Esophagus muscularis mucosa (tissue), 4 donors: Measurements from ENCODE around the gene ZIC4. TPM values are rescaled to one million over a fixed set of nuclear protein-coding genes. Genes with fewer than 3 reads are reported as not detected.

Source experiments
- DNase-seq: peaks from one replicate; pipeline ENCODE4 v3.0.0-alpha.2; 2017; ENCODE audit errors: extremely low spot score
- H3K27ac ChIP-seq, 4 donors: fragments of 200-600 bp; sonication (generic); replicated peaks in 1 of 4; 1 replicate in 3 of 4; 2 replicates in 1 of 4; pipeline ENCODE4 v1.5.1; 2016 to 2019; ENCODE audit warnings: mild to moderate bottlenecking in 1 of 4
- H3K27me3 ChIP-seq, 4 donors: fragments of 200-600 bp; sonication (generic); one replicate each; pipeline versions ENCODE4 v1.5.1 to v1.6.0; 2016 to 2019
- H3K36me3 ChIP-seq, 4 donors: fragments of 200-600 bp; sonication (generic); one replicate each; pipeline ENCODE4 v1.5.1; 2016 to 2019
- H3K4me1 ChIP-seq, 4 donors: fragments of 200-600 bp; sonication (generic); one replicate each; pipeline ENCODE4 v1.5.1; 2016 to 2019
- H3K4me3 ChIP-seq, 4 donors: fragments of 200-600 bp; sonication (generic); 1 replicate in 2 of 4; 2 replicates in 2 of 4; pipeline ENCODE4 v1.5.1; 2016 to 2019; ENCODE audit warnings: mild to moderate bottlenecking in 4 of 4, moderate library complexity in 1 of 4
- H3K9me3 ChIP-seq, 4 donors: fragments of 200-600 bp; sonication (generic); 1 replicate in 3 of 4; 2 replicates in 1 of 4; pipeline ENCODE4 v1.5.1; 2016 to 2019
- EP300 ChIP-seq: sonication (generic); formaldehyde crosslinking; IDR thresholded peaks from one replicate; pipeline ENCODE4 v1.6.1; 2017; ENCODE audit warnings: antibody characterized with exemption
- POLR2A ChIP-seq: fragments of 450-650 bp; IDR thresholded peaks from one replicate; pipeline ENCODE4 v1.6.1; 2017; ENCODE audit warnings: antibody characterized with exemption, moderate library complexity, mild to moderate bottlenecking, low read depth
- POLR2AphosphoS5 ChIP-seq, 2 donors: sonication (generic); formaldehyde crosslinking; IDR thresholded peaks; one replicate each; pipeline ENCODE4 v1.6.1; 2017; ENCODE audit warnings: antibody characterized with exemption in 2 of 2
- WGBS: methylation state at CpG from one replicate; pipeline ENCODE4 v1.1.5; 2018; 5-methylcytosine and 5-hydroxymethylcytosine counted together
- intact Hi-C: fragments of 100-400 bp; cut with DNase I; formaldehyde crosslinking; loops from one replicate; pipeline ENCODE4 v1.15.1; 2023
- total RNA-seq, 4 donors: library from RNA; depleted of rRNA; stranded (reverse); fragments of >200 nt; gene quantifications; one replicate each; pipeline versions ENCODE4 v1.1.0 to v1.2.1, GENCODE V29; 2016
- TF ChIP-seq, protein P1 (sequence below), 3 experiments: fragments of 200-600 bp in 2 of 3; fragments of 450-650 bp in 1 of 3; sonication (generic) in 2 of 3; IDR thresholded peaks; one replicate each; pipeline ENCODE4 v1.5.1; 2017 to 2019; ENCODE audit warnings: antibody characterized with exemption in 3 of 3, mild to moderate bottlenecking in 2 of 3, moderate library complexity in 1 of 3

Gene ZIC4
- total RNA-seq, 4 donors from 2014 or later: not detected

DNA sequence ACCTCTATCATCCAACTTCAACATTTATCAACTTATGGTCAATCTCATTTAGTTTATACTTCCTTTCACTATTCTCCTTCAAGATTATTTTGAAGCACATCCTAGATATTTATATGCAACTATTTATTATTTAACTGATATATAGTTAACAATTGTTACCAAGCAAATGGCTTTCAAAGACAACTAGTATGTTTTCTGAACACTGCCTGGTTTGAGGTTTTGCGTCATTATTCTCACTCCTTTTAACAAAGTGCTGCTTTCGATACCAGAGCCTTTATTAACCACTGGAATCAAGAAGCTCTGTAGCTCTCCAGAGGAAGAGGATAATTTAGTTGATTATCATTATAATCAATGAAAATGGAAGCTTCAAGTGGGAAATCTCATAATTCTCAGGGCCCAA is 22.4 kb upstream of the ZIC4 start:
- Histone ChIP-seq H3K4me1 (peaks cover 0 to 9% (median 7%) of the 10 kb centered on the region in 4 donors), H3K27ac (no peak overlapping the region), H3K9me3 (no peaks in the 10 kb centered on the region), H3K27me3 (peaks cover 0 to 55% (median 17%) of the 10 kb centered on the region in 4 donors), H3K36me3 (no peaks in the 10 kb centered on the region), H3K4me3 (no peak overlapping the region)
- 92% methylated on average over 2 of the region's 2 CpGs for WGBS
- TF ChIP-seq POLR2AphosphoS5 (IDR thresholded peaks at IDR 0.05) (no peak), EP300 (no peak), POLR2A (no peak)
- TF ChIP-seq, protein P1, sequence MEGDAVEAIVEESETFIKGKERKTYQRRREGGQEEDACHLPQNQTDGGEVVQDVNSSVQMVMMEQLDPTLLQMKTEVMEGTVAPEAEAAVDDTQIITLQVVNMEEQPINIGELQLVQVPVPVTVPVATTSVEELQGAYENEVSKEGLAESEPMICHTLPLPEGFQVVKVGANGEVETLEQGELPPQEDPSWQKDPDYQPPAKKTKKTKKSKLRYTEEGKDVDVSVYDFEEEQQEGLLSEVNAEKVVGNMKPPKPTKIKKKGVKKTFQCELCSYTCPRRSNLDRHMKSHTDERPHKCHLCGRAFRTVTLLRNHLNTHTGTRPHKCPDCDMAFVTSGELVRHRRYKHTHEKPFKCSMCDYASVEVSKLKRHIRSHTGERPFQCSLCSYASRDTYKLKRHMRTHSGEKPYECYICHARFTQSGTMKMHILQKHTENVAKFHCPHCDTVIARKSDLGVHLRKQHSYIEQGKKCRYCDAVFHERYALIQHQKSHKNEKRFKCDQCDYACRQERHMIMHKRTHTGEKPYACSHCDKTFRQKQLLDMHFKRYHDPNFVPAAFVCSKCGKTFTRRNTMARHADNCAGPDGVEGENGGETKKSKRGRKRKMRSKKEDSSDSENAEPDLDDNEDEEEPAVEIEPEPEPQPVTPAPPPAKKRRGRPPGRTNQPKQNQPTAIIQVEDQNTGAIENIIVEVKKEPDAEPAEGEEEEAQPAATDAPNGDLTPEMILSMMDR (IDR thresholded peaks at IDR 0.05): no peak
- intact Hi-C loops: no loop called here
- no peak for DNase-seq

DNA sequence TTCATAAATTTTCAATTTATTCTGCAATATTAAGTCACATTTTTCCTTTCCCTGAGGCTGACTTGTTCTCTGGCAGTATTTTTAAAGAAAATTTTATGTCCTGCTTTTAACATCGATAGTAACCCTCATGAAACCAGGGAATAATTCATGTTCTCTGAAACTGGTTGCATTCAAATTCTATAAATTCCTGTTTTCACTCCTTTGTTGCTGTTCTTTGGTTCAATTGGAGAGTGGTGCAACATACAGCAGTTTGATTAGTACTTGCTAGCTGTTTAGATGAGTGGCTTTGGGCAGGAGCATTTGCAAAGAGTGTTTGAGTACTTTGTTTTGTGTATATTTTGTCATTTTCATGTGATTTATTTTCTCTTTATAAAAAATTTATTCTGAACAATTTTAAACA is 22.0 kb upstream of the ZIC4 start:
- no peak overlapping the region for H3K27ac ChIP-seq
- peaks cover 0 to 13% (median 9%) of the 10 kb centered on the region in 4 donors for H3K4me1 ChIP-seq
- no peaks in the 10 kb centered on the region for H3K9me3 ChIP-seq
- 94% methylated on average over 1 of the region's 1 CpG for WGBS
- H3K27me3 ChIP-seq: peaks cover 0 to 59% (median 21%) of the 10 kb centered on the region in 4 donors
- H3K36me3 ChIP-seq: no peaks in the 10 kb centered on the region
- intact Hi-C loops: no loop called here
- no peak for DNase-seq
- no peak overlapping the region for H3K4me3 ChIP-seq
- TF ChIP-seq, protein P1 (IDR thresholded peaks at IDR 0.05): no peak
- no peak for TF ChIP-seq POLR2AphosphoS5 (IDR thresholded peaks at IDR 0.05)
- TF ChIP-seq POLR2A: no peak
- TF ChIP-seq EP300: no peak

DNA sequence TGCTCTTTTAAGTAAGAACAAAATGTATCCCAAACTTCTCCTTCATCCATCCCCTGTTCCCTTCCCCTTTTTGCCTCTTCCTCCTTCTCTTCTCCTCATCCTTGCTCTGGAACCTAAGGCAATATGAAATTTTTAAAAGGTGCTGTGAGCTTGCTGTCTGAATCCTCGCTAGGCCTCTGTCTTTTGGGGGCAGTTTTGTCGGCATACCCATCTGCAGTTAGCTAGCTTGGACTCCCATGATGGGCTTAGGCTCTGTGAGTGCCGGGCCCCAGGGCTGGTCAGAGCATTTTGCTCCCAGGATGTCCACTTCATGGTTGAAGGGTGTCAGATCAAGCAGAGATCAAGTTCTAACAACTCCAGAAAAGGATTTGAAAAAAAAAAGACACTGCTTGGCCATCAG is 21.4 kb upstream of the ZIC4 start:
- Histone ChIP-seq H3K27ac (no peak overlapping the region), H3K9me3 (no peaks in the 10 kb centered on the region), H3K36me3 (no peaks in the 10 kb centered on the region), H3K4me3 (no peak overlapping the region), H3K4me1 (peaks cover 0 to 18% (median 11%) of the 10 kb centered on the region in 4 donors), H3K27me3 (peaks cover 5 to 65% (median 27%) of the 10 kb centered on the region in 4 donors)
- DNase-seq: no peak
- TF ChIP-seq EP300 (no peak), POLR2A (no peak), POLR2AphosphoS5 (IDR thresholded peaks at IDR 0.05) (no peak)
- TF ChIP-seq, protein P1 (IDR thresholded peaks at IDR 0.05): no peak
- intact Hi-C loops: no loop called here
- WGBS: 64% methylated on average over 3 of the region's 3 CpGs

DNA sequence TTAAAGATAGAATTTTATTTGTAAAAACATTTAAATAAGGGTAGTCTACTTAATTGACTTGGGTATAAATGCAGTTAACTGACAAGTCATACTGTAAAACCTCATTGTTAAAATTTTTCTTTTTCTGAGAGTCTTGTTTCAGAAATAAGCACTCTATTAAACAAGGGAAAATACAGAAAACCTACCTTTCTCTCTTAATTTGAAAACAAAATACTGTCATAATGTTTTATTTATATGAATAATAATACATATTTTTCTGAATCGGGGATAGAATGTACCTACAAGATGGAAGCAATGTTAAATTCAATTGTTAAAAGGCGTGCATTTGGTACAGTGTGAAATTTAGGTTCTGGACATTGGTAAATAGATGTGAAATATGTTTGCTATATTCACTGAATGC is 20.6 kb upstream of the ZIC4 start:
- Histone ChIP-seq H3K9me3 (no peaks in the 10 kb centered on the region), H3K4me3 (no peak overlapping the region), H3K27ac (no peak overlapping the region), H3K27me3 (peaks cover 5 to 73% (median 34%) of the 10 kb centered on the region in 4 donors), H3K4me1 (peaks cover 0 to 18% (median 11%) of the 10 kb centered on the region in 4 donors), H3K36me3 (no peaks in the 10 kb centered on the region)
- intact Hi-C loops: no loop called here
- WGBS: 90% methylated on average over 2 of the region's 2 CpGs
- no peak for DNase-seq
- TF ChIP-seq POLR2AphosphoS5 (IDR thresholded peaks at IDR 0.05): no peak
- TF ChIP-seq, protein P1 (IDR thresholded peaks at IDR 0.05): no peak
- no peak for TF ChIP-seq EP300
- TF ChIP-seq POLR2A: no peak

DNA sequence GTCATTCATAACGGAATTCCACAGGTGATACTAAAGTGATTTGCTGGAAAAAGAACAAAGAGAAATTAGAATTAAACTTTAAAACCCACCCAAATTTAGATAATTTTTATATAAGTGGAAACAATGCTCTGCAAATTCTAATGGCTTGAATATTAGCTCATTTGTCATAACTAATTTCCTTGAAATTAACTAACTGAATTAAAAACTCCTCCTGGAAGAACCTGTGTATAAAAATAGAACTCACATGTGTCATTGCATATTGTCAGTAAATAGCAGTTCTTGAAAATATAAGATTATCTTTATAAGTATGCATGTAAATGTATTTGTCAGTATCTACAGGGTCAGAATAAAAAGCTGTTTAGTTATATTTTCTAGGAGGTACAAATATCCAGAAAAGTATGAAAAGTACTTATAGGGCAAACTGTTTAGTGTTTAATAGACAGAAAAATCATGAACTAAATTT is 19.1 kb upstream of the ZIC4 start:
- Histone ChIP-seq H3K4me1 (peaks cover 0 to 30% (median 23%) of the 10 kb centered on the region in 4 donors), H3K36me3 (no peaks in the 10 kb centered on the region), H3K27me3 (peaks cover 5 to 76% (median 49%) of the 10 kb centered on the region in 4 donors), H3K9me3 (no peaks in the 10 kb centered on the region), H3K4me3 (no peak overlapping the region), H3K27ac (no peak overlapping the region)
- TF ChIP-seq POLR2A (no peak), EP300 (no peak), POLR2AphosphoS5 (IDR thresholded peaks at IDR 0.05) (no peak)
- TF ChIP-seq, protein P1 (IDR thresholded peaks at IDR 0.05): no peak
- intact Hi-C loops: no loop called here
- DNase-seq: no peak
- WGBS: 28% methylated on average over 1 of the region's 1 CpG
